Measurements from ENCODE around the gene MRPS15.

GRCh38 chr1:36503733-36504132 lies 39.5 kb upstream of the MRPS15 start:
- no peak for TF ChIP-seq CTCF (IDR thresholded peaks at IDR 0.05; ENCODE audit: low read depth, low read length, poor library complexity, severe bottlenecking)
- TF ChIP-seq EZH2phosphoT487 (IDR thresholded peaks at IDR 0.05; ENCODE audit: borderline replicate concordance, low read length) = no peak
